ENCODE data around the gene GNB1. TPM values are rescaled to one million over a fixed set of nuclear protein-coding genes. Genes with fewer than 3 reads are reported as not detected.

GNB1 gene
- total and polyA plus RNA-seq, 9 of the 15 experiments (the other 6 are each of a cell fraction or from before 2014, with no cell fraction given): 34.3 to 388 (median 114) TPM

GRCh38 chr1:1906185-1907097, 15.6 kb upstream of the GNB1 start (continued):
- peak; percentile 20; the same call in 1 of the 2 replicates for TF ChIP-seq HLTF (IDR thresholded peaks at IDR 0.05)
- peak; percentile 54 for TF ChIP-seq ZFP36 (IDR thresholded peaks at IDR 0.05; ENCODE audit: low read depth, low read length, partially characterized antibody)
- TF ChIP-seq ZNF764 (CRISPR knock-in tag; IDR thresholded peaks at IDR 0.05; ENCODE audit: low read depth): no peak
- no peak for TF ChIP-seq SRSF7 (optimal IDR thresholded peaks at IDR 0.05; ENCODE audit: low read depth, low read length)
- peak; percentile 12; the same call in 1 of the 2 replicates for TF ChIP-seq ARID1B (IDR thresholded peaks at IDR 0.05)
- TF ChIP-seq, protein P1, sequence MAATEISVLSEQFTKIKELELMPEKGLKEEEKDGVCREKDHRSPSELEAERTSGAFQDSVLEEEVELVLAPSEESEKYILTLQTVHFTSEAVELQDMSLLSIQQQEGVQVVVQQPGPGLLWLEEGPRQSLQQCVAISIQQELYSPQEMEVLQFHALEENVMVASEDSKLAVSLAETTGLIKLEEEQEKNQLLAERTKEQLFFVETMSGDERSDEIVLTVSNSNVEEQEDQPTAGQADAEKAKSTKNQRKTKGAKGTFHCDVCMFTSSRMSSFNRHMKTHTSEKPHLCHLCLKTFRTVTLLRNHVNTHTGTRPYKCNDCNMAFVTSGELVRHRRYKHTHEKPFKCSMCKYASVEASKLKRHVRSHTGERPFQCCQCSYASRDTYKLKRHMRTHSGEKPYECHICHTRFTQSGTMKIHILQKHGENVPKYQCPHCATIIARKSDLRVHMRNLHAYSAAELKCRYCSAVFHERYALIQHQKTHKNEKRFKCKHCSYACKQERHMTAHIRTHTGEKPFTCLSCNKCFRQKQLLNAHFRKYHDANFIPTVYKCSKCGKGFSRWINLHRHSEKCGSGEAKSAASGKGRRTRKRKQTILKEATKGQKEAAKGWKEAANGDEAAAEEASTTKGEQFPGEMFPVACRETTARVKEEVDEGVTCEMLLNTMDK (IDR thresholded peaks at IDR 0.05; ENCODE audit: borderline replicate concordance, insufficient read depth, low read depth, low read length, poor library complexity, severe bottlenecking): peak; percentile 47
- TF ChIP-seq POLR2H (tag; IDR thresholded peaks at IDR 0.05; ENCODE audit: low read depth): no peak
- TF ChIP-seq EP300 (IDR thresholded peaks at IDR 0.05; ENCODE audit: low read length): no peak; the same call in 1 of the 2 replicates
- TF ChIP-seq ZNF253 (CRISPR knock-in tag; conservative IDR thresholded peaks at IDR 0.05): no peak
- TF ChIP-seq ZSCAN29 (IDR thresholded peaks at IDR 0.05): no peak
- no peak for TF ChIP-seq STAT5B (CRISPR knock-in tag; IDR thresholded peaks at IDR 0.05)
- TF ChIP-seq, protein P2, sequence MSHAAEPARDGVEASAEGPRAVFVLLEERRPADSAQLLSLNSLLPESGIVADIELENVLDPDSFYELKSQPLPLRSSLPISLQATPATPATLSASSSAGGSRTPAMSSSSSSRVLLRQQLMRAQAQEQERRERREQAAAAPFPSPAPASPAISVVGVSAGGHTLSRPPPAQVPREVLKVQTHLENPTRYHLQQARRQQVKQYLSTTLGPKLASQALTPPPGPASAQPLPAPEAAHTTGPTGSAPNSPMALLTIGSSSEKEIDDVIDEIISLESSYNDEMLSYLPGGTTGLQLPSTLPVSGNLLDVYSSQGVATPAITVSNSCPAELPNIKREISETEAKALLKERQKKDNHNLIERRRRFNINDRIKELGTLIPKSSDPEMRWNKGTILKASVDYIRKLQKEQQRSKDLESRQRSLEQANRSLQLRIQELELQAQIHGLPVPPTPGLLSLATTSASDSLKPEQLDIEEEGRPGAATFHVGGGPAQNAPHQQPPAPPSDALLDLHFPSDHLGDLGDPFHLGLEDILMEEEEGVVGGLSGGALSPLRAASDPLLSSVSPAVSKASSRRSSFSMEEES (CRISPR knock-in tag; IDR thresholded peaks at IDR 0.05): no peak
- TF ChIP-seq CREM (IDR thresholded peaks at IDR 0.05; ENCODE audit: low read depth): peak; percentile 80; the same call in 1 of the 2 replicates
- TF ChIP-seq SRSF1 (IDR thresholded peaks at IDR 0.05; ENCODE audit: low read depth, low read length): no peak
- no peak for TF ChIP-seq ZNF507 (tag; conservative IDR thresholded peaks at IDR 0.05)
- 0 out of 2 replicates have a peak, but pooled peaks have one; percentile 26 for TF ChIP-seq IRF9 (tag; IDR thresholded peaks at IDR 0.05)
- no peak for TF ChIP-seq ZC3H8 (IDR thresholded peaks at IDR 0.05)
- TF ChIP-seq PHF8 (IDR thresholded peaks at IDR 0.05; ENCODE audit: borderline replicate concordance, low read length): no peak
- TF ChIP-seq FOS (IDR thresholded peaks at IDR 0.05; ENCODE audit: extremely low read depth, insufficient read length): no peak
- TF ChIP-seq HIVEP1 (CRISPR knock-in tag; IDR thresholded peaks at IDR 0.05): no peak
- no peak for TF ChIP-seq SRF (CRISPR knock-in tag; IDR thresholded peaks at IDR 0.05)
- TF ChIP-seq MTA2 (IDR thresholded peaks at IDR 0.05; ENCODE audit: low read depth): no peak
- TF ChIP-seq, protein P3, sequence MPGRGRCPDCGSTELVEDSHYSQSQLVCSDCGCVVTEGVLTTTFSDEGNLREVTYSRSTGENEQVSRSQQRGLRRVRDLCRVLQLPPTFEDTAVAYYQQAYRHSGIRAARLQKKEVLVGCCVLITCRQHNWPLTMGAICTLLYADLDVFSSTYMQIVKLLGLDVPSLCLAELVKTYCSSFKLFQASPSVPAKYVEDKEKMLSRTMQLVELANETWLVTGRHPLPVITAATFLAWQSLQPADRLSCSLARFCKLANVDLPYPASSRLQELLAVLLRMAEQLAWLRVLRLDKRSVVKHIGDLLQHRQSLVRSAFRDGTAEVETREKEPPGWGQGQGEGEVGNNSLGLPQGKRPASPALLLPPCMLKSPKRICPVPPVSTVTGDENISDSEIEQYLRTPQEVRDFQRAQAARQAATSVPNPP (IDR thresholded peaks at IDR 0.05; ENCODE audit: borderline replicate concordance, insufficient read depth, insufficient read length): no peak
- TF ChIP-seq BACH1 (tag; IDR thresholded peaks at IDR 0.05): no peak
